IMR-90 (cell line): ENCODE measurements around the gene COL2A1.

Source experiments
- CEBPB ChIP-seq: IDR thresholded peaks from 2 replicates; pipeline ENCODE4 v1.6.1; 2012; ENCODE audit warnings: low read depth, low read length, improper control_type of control experiment
- CHD1 ChIP-seq: IDR thresholded peaks from 2 replicates; pipeline ENCODE4 v1.6.1; 2012; ENCODE audit warnings: low read depth, low read length, improper control_type of control experiment
- CTCF ChIP-seq: conservative IDR thresholded peaks from 2 replicates; pipeline ENCODE4 v1.5.1; 2012; ENCODE audit warnings: mild to moderate bottlenecking, low read depth, low read length, improper control_type of control experiment
- ELK1 ChIP-seq: fragments of 150-350 bp; IDR thresholded peaks from 2 replicates; pipeline ENCODE4 v1.6.1; 2016; ENCODE audit warnings: low read depth, mild to moderate bottlenecking, low read length, moderate library complexity, borderline replicate concordance
- MAFK ChIP-seq: IDR thresholded peaks from 2 replicates; pipeline ENCODE4 v1.6.1; 2012; ENCODE audit warnings: low read depth, low read length, improper control_type of control experiment
- MXI1 ChIP-seq: IDR thresholded peaks from 2 replicates; pipeline ENCODE4 v1.6.1; 2012; ENCODE audit warnings: low read depth, mild to moderate bottlenecking, low read length, moderate library complexity, borderline replicate concordance
- NFE2L2 ChIP-seq: fragments of 150-350 bp; IDR thresholded peaks from 2 replicates; pipeline ENCODE4 v1.6.1; 2016; ENCODE audit warnings: low read depth, mild to moderate bottlenecking, low read length
- POLR2A ChIP-seq: IDR thresholded peaks from 2 replicates; pipeline ENCODE4 v1.6.1; 2012; ENCODE audit warnings: mild to moderate bottlenecking, low read depth, low read length
- RCOR1 ChIP-seq: IDR thresholded peaks from 2 replicates; pipeline ENCODE4 v1.6.1; 2012; ENCODE audit warnings: mild to moderate bottlenecking, low read length, improper control_type of control experiment; ENCODE audit not compliant: insufficient replicate concordance
- RFX5 ChIP-seq: IDR thresholded peaks from 2 replicates; pipeline ENCODE4 v1.8.0; 2012; ENCODE audit warnings: low read depth, mild to moderate bottlenecking, low read length, moderate library complexity
- SMC3 ChIP-seq: fragments of 150-350 bp; IDR thresholded peaks from 2 replicates; pipeline ENCODE4 v1.6.1; 2016; ENCODE audit warnings: low read depth, mild to moderate bottlenecking, antibody characterized with exemption, low read length, moderate library complexity
- USF2 ChIP-seq: fragments of 150-350 bp; IDR thresholded peaks from 2 replicates; pipeline ENCODE4 v1.6.1; 2017; ENCODE audit warnings: mild to moderate bottlenecking, antibody characterized with exemption, low read length, low read depth

GRCh38 chr12:48000878-48001504 is 3.3 kb downstream of the COL2A1 start:
- TF ChIP-seq POLR2A (no peak), CTCF (no peak), SMC3 (no peak), USF2 (peak; percentile 49; the same call in 1 of the 2 replicates), MXI1 (no peak), RCOR1 (no peak), CHD1 (no peak), ELK1 (no peak), RFX5 (no peak), MAFK (no peak), CEBPB (no peak), NFE2L2 (no peak)
